ENCODE results near the gene PDE5A.

GRCh38 chr4:119643306-119644042 lies 14.9 kb upstream of the PDE5A start:
- TF ChIP-seq CTCF (tag by site-specific recombination; IDR thresholded peaks at IDR 0.05) (no peak), ZNF561 (tag by site-specific recombination; IDR thresholded peaks at IDR 0.05; ENCODE audit: borderline replicate concordance) (no peak), ZNF121 (tag by site-specific recombination; IDR thresholded peaks at IDR 0.05) (no peak), MZF1 (tag by site-specific recombination; IDR thresholded peaks at IDR 0.05; ENCODE audit: borderline replicate concordance) (no peak)

Measured in HEK293 (cell line).